Osteocyte (in vitro differentiated cells): ENCODE measurements around the gene STOX1. TPM values are rescaled to one million over a fixed set of nuclear protein-coding genes. Genes with fewer than 3 reads are reported as not detected.

ENCODE experiments used
- DNase-seq: peaks from one replicate; pipeline ENCODE4 v3.0.0; 2021; ENCODE audit warnings: mixed read lengths; ENCODE audit not compliant: unreplicated experiment; ENCODE audit errors: extremely low spot score
- H3K27ac Mint-ChIP-seq: one replicate; pipeline ENCODE4 v1.8.0; 2021; ENCODE audit warnings: mild to moderate bottlenecking, mixed read lengths; ENCODE audit not compliant: unreplicated experiment
- H3K27me3 Mint-ChIP-seq: one replicate; pipeline ENCODE4 v1.8.0; 2021; ENCODE audit warnings: mixed read lengths; ENCODE audit not compliant: unreplicated experiment
- H3K36me3 Mint-ChIP-seq: one replicate; pipeline ENCODE4 v1.8.0; 2021; ENCODE audit warnings: mixed read lengths; ENCODE audit not compliant: unreplicated experiment
- H3K4me1 Mint-ChIP-seq: one replicate; pipeline ENCODE4 v1.8.0; 2021; ENCODE audit warnings: mixed read lengths; ENCODE audit not compliant: unreplicated experiment
- H3K4me3 Mint-ChIP-seq: one replicate; pipeline ENCODE4 v1.8.0; 2021; ENCODE audit warnings: mild to moderate bottlenecking, moderate library complexity, mixed read lengths; ENCODE audit not compliant: unreplicated experiment
- H3K9me3 Mint-ChIP-seq: one replicate; pipeline ENCODE4 v1.8.0; 2021; ENCODE audit warnings: mixed read lengths; ENCODE audit not compliant: unreplicated experiment
- total RNA-seq: library from RNA; stranded (reverse); gene quantifications from 2 replicates; pipeline ENCODE4 v1.2.1, GENCODE V29; 2021
- TF ChIP-seq, protein P1 (sequence below): fragments of 200-600 bp; sonication (generic); IDR thresholded peaks from 2 replicates; pipeline ENCODE4 v1.5.0; 2021; ENCODE audit warnings: antibody characterized with exemption, mild to moderate bottlenecking, moderate library complexity

STOX1 gene
- total RNA-seq, 1 donor from 2014 or later = 1.3 TPM

DNA sequence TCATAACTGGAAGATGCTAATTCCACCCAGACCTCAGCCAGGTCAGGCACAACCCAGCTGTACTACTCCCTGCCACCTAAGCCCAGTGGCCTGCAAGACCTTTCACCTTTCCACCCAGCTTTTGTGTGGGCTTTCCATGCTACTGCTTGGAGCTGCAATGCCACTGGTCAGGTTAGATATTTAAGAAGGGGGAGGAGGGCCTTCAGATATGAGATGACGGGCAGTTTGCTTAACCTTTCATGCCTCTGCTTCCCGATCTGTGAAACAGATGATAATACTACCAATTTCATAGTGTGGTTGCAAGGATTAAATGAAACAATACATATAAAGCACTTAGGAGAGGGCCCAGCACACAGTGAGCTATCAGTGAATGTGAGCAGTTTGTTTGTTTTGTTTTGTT, 20.9 kb downstream of the STOX1 start:
- TF ChIP-seq, protein P1, sequence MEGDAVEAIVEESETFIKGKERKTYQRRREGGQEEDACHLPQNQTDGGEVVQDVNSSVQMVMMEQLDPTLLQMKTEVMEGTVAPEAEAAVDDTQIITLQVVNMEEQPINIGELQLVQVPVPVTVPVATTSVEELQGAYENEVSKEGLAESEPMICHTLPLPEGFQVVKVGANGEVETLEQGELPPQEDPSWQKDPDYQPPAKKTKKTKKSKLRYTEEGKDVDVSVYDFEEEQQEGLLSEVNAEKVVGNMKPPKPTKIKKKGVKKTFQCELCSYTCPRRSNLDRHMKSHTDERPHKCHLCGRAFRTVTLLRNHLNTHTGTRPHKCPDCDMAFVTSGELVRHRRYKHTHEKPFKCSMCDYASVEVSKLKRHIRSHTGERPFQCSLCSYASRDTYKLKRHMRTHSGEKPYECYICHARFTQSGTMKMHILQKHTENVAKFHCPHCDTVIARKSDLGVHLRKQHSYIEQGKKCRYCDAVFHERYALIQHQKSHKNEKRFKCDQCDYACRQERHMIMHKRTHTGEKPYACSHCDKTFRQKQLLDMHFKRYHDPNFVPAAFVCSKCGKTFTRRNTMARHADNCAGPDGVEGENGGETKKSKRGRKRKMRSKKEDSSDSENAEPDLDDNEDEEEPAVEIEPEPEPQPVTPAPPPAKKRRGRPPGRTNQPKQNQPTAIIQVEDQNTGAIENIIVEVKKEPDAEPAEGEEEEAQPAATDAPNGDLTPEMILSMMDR = no peak
- peaks cover 4% of the 10 kb centered on the region for H3K27me3 Mint-ChIP-seq
- no peak overlapping the region for H3K27ac Mint-ChIP-seq
- H3K9me3 Mint-ChIP-seq = no peaks in the 10 kb centered on the region
- no peak overlapping the region for H3K4me3 Mint-ChIP-seq
- no peaks in the 10 kb centered on the region for H3K4me1 Mint-ChIP-seq
- no peak for DNase-seq
- H3K36me3 Mint-ChIP-seq = no peaks in the 10 kb centered on the region

DNA sequence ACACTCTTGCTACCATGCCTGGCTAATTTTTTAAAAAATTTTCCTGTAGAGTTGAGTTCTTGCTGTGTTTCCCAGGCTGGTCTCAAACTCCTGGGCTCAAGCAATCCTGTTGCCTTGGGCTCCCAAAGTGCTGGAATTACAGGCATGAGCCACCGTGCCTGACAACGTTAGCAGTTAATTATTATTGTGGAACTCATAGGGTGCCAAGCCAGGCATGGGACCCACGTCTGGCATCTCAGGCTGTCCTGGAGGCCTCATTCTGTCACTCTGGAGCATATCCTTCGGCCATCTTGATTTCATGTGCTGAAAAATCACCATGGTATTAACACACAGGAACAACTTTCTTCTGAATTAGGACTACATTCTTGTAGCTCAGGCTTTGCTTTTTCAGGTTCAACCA, 21.5 kb downstream of the STOX1 start:
- Mint-ChIP-seq H3K36me3 (no peaks in the 10 kb centered on the region), H3K27ac (no peak overlapping the region), H3K4me3 (no peak overlapping the region), H3K9me3 (no peaks in the 10 kb centered on the region), H3K4me1 (no peaks in the 10 kb centered on the region), H3K27me3 (peaks cover 4% of the 10 kb centered on the region)
- DNase-seq = no peak
- TF ChIP-seq, protein P1 = no peak

DNA sequence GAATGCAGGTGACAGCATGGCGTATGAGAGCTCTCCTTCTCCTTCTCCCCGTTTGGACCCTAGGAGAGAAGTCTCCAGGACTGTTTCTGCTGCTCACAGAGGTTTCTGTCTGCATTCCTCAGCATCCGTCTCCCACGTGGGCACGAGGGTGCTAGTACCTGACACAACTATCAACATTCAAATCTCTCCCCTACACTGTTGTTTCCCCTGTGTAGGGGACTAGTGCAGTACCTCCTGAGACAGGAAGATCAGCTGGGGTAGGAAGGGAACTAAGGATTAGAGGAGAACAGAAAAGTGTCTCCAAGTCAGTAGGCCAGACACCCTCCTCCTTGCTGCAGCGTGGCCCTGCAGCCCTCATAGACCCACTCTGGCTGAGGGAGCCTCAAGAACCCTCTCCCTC, 29.0 kb downstream of the STOX1 start:
- no peaks in the 10 kb centered on the region for H3K4me1 Mint-ChIP-seq
- no peak overlapping the region for H3K27ac Mint-ChIP-seq
- H3K36me3 Mint-ChIP-seq = peaks cover 9% of the 10 kb centered on the region
- no peak for DNase-seq
- TF ChIP-seq, protein P1 = no peak
- H3K9me3 Mint-ChIP-seq = peaks cover 15% of the 10 kb centered on the region
- peaks cover 7% of the 10 kb centered on the region for H3K27me3 Mint-ChIP-seq
- no peak overlapping the region for H3K4me3 Mint-ChIP-seq

DNA sequence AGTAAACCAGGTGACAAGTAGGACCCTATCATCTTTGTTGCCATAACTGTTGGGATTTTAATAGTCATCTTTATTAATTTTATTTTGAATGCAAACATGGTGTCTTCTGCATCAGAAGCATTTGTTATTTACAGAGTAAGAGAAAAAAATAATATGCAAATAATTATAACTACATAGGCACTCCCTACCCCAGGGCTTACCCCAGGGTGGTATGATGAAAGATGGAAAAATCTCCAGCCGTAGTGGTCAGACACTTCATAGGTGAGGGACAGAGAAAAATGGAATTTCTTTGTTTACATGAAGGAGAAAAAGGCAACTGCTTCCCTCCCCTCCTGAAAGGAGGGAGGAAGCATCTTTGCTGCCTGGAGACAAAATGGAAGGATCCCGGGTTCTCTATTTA, 29.7 kb downstream of the STOX1 start:
- H3K27me3 Mint-ChIP-seq = peaks cover 7% of the 10 kb centered on the region
- no peak overlapping the region for H3K4me3 Mint-ChIP-seq
- TF ChIP-seq, protein P1 = no peak
- no peaks in the 10 kb centered on the region for H3K4me1 Mint-ChIP-seq
- H3K9me3 Mint-ChIP-seq = peaks cover 22% of the 10 kb centered on the region
- no peak overlapping the region for H3K27ac Mint-ChIP-seq
- peaks cover 14% of the 10 kb centered on the region for H3K36me3 Mint-ChIP-seq
- DNase-seq = no peak

DNA sequence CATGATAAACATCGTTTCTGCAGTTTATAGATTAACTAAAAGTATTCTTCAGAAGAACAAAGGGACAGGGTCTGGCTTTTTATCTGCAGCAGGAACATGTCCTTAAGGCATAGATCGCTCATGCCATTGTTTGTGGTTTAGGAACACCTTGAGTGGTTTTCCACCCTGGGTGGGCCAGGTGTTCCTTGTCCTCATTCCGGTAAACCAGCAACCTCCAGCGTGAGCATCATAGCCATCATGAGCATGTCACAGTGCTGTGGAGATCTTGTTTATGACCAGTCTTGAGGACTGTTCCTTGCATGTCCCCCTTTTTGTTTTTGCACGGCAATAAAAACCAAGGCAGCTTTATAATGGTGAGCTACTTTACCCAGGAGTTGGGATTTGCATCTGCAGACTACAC, 33.9 kb downstream of the STOX1 start:
- no peak overlapping the region for H3K27ac Mint-ChIP-seq
- peaks cover 7% of the 10 kb centered on the region for H3K27me3 Mint-ChIP-seq
- TF ChIP-seq, protein P1 = no peak
- H3K9me3 Mint-ChIP-seq = peaks cover 31% of the 10 kb centered on the region
- DNase-seq = no peak
- no peaks in the 10 kb centered on the region for H3K4me1 Mint-ChIP-seq
- no peak overlapping the region for H3K4me3 Mint-ChIP-seq
- peaks cover 17% of the 10 kb centered on the region for H3K36me3 Mint-ChIP-seq
